ENCODE measurements around the gene PCNX3.
"Not testable (repeated sequence)": the region's sequence is repeated elsewhere in the genome, so short reads cannot be mapped to it uniquely, and the experiment has no call there.

- not testable (repeated sequence) for TF ChIP-seq CTCF, POLR2A (IDR thresholded peaks at IDR 0.05)
These were observed 45.3 kb downstream of the PCNX3 start for GRCh38 chr11:65660908-65661307.
